Heart right ventricle (tissue), 16 donors: ENCODE measurements around the gene MTOR. TPM values are rescaled to one million over a fixed set of nuclear protein-coding genes. Genes with fewer than 3 reads are reported as not detected.

Experiments used
- ATAC-seq, 8 donors: fragments of 200-7000 bp; cut with Tn5 transposase; one replicate each; pipeline ENCODE4 v1.9.1; 2020; ENCODE audit warnings: mild to moderate bottlenecking in 8 of 8, moderate library complexity in 8 of 8, moderate number of reproducible peaks in 1 of 8
- DNase-seq, 2 donors: peaks; one replicate each; pipeline ENCODE4 v3.0.0-alpha.2; 2020
- H3K27ac ChIP-seq, 10 donors: fragments of 200-600 bp; sonication (generic) in 2 of 10; one replicate each; pipeline versions ENCODE4 v1.5.0 to v1.8.0; 2020 to 2022; ENCODE audit warnings: mild to moderate bottlenecking in 3 of 10
- H3K27me3 ChIP-seq, 7 donors: fragments of 200-600 bp; one replicate each; pipeline ENCODE4 v1.8.0; 2021 to 2022; ENCODE audit warnings: mild to moderate bottlenecking in 2 of 7
- H3K36me3 ChIP-seq, 9 donors: fragments of 200-600 bp; sonication (generic) in 1 of 9; one replicate each; pipeline versions ENCODE4 v1.5.0 to v1.8.0; 2020 to 2022; ENCODE audit warnings: mild to moderate bottlenecking in 2 of 9
- H3K4me1 ChIP-seq, 9 donors: fragments of 200-600 bp; sonication (generic) in 1 of 9; one replicate each; pipeline versions ENCODE4 v1.5.0 to v1.8.0; 2020 to 2022; ENCODE audit warnings: mild to moderate bottlenecking in 4 of 9
- H3K4me3 ChIP-seq, 10 donors: fragments of 200-600 bp; sonication (generic) in 2 of 10; one replicate each; pipeline versions ENCODE4 v1.5.0 to v1.8.0; 2020 to 2022; ENCODE audit warnings: mild to moderate bottlenecking in 7 of 10, moderate library complexity in 2 of 10
- H3K9me3 ChIP-seq, 11 donors: fragments of 200-600 bp in 10 of 11; sonication (generic) in 2 of 11; one replicate each; pipeline versions ENCODE4 v1.5.0 to v1.8.0; 2013 to 2022; ENCODE audit warnings: mild to moderate bottlenecking in 2 of 11, control low read depth in 1 of 11, moderate library complexity in 1 of 11
- CTCF ChIP-seq, 9 donors: fragments of 200-600 bp; sonication (generic) in 2 of 9; IDR thresholded peaks; one replicate each; pipeline versions ENCODE4 v1.5.0 to v1.8.0; 2021 to 2022; ENCODE audit warnings: antibody characterized with exemption in 9 of 9, mild to moderate bottlenecking in 5 of 9, moderate library complexity in 1 of 9
- WGBS, 2 donors: extraction: QIAGEN DNeasy Blood & Tissue Kit; methylation state at CpG; one replicate each; pipeline ENCODE4 v1.1.7; 2013; ENCODE audit warnings: inconsistent platforms in 1 of 2; 5-methylcytosine and 5-hydroxymethylcytosine counted together
- intact Hi-C, 10 donors: fragments of 100-400 bp; cut with DNase I; formaldehyde crosslinking; loops; one replicate each; pipeline versions ENCODE4 v1.11.1 to v1.14.2; 2022
- polyA plus RNA-seq, 2 donors: library from polyadenylated mRNA; stranded (reverse); fragments of 200-250 nt; gene quantifications; one replicate each; pipeline ENCODE4 v1.2.3, GENCODE V29; 2013
- total RNA-seq, 10 donors: library from RNA; stranded (reverse); fragmentation: NEBNext Ultra II Directional in 3 of 10; extraction: Animal tissue kit (Norgen Biotek cat#: 25700) in 3 of 10; gene quantifications; one replicate each; pipeline versions ENCODE4 v1.2.1 to v1.2.4, GENCODE V29; 2021 to 2023
- donor health status: Arrhythmogenic right ventricular cardiomyopathy.
- donor health status: ischemic (EF 13 %, LVEDD 7.1; RV severe dilation, severe dysfunction).
- donor health status: healthy with polysubstance abuse.
- donor health status: DM: no; HTN: yes; CAD: no.
- donor health status: DM: no; HTN: no; CAD: no.
- donor health status: ischemic (EF 25% LVEDD 6.9; RV normal size, moderate dysfunction).
- donor health status: ischemic (EF 25% LVEDD 5.7; RV mildly dilated, moderate dysfunction).
- donor health status: healthy.
- donor health status: DM: yes; HTN: yes; CAD: no.
- donor health status: Ischemic cardiomyopathy.
- donor health status: ischemic (EF 35%, LVEDD 5.7; RV mildly dilated, moderate dysfunction).
- donor health status: nonischemic (EF 11% LVEDD 7.7; RV severe dilation, severe dysfunction).
- donor health status: DM: yes; HTN: yes; CAD: no.
- donor health status: PGD.
- donor health status: ischemic (EF 29% LVEDD 5.4; RV normal size, mild dysfunction).
- donor health status: nonischemic (EF 23%, LVEDD 6.1; RV moderate dilation, normal function).

Gene MTOR
- total and polyA plus RNA-seq, 12 donors: 18.7 to 42.7 (median 36.3) TPM

GRCh38 chr1:11193376-11193775 lies 69.0 kb downstream of the MTOR start:
- TF ChIP-seq CTCF (IDR thresholded peaks at IDR 0.05): no peak
- no peaks in the 10 kb centered on the region for H3K27me3 ChIP-seq
- ATAC-seq (no peak), DNase-seq (no peak)
- intact Hi-C loops: no loop called here
- H3K4me3 ChIP-seq: no peak overlapping the region
- H3K4me1 ChIP-seq: peaks cover 0 to 15% (median 10%) of the 10 kb centered on the region in 9 donors
- H3K9me3 ChIP-seq: no peaks in the 10 kb centered on the region
- peaks cover 0 to 98% (median 19%) of the 10 kb centered on the region in 9 donors for H3K36me3 ChIP-seq
- H3K27ac ChIP-seq: no peak overlapping the region
- 93 to 94% methylated on average over 11 of the region's 11 CpGs for WGBS, 2 donors

DNA sequence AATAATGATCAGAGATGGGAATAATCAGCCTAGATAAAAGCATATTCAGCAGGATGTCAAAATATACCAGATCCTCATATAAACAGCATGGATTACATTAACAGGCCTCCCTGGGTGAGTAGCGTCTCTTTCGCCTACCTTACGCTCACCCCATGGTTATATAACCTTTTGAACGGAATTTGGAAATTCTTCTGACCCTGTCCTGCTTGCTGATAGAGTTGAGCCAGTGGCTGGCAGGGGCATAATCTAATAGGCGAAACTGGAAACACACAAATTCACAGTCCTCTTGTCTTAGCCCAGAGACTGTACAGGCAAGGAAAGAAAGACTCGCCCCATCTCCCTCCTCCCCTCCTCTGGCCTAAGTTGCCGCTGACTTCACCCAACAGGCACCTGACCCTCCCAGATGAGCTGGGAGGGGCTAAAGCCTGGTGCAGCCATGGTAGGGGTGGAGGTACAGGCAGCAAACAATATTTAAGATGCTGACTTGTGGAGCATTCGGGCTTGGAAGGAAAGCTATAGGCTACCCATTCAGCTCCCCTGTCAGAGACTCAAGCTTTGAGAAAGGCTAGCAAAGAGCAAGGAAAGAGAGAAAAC lies 73.4 kb downstream of the MTOR start, which contains the start of gene ANGPTL7:
ANGPTL7 (plus strand) TSS at position 498 of the 594 bp plus-strand sequence. CDS start 225 bp downstream, outside the sequence.
- H3K27ac ChIP-seq: peak within 1 kb of the TSS in 3 of 10 donors; percentile 2 to 56 (median 29)
- no peak within 1 kb of the TSS for H3K4me3 ChIP-seq
- DNase-seq: no peak
- H3K36me3 ChIP-seq: peaks cover 0 to 95% (median 6%) of the 10 kb centered on the region in 9 donors
- H3K9me3 ChIP-seq: no peaks in the 10 kb centered on the region
- TF ChIP-seq CTCF (IDR thresholded peaks at IDR 0.05): no peak
- H3K4me1 ChIP-seq: peaks cover 0 to 34% (median 24%) of the 10 kb centered on the region in 9 donors
- no peaks in the 10 kb centered on the region for H3K27me3 ChIP-seq
- intact Hi-C loops: no loop called here
- WGBS, 2 donors: 71 to 83% methylated on average over 8 of the region's 8 CpGs
- peak in 6 of 8 donors; percentile 53 to 83 (median 60) for ATAC-seq

GRCh38 chr1:11188381-11188780 lies 74.0 kb downstream of the MTOR start:
- H3K9me3 ChIP-seq: no peaks in the 10 kb centered on the region

GRCh38 chr1:11187931-11188330 lies 74.4 kb downstream of the MTOR start:
- no peak overlapping the region for H3K4me3 ChIP-seq
- intact Hi-C loops: no loop called here
- DNase-seq: no peak
- peak overlapping the region in 4 of 10 donors; percentile 2 to 58 (median 29) for H3K27ac ChIP-seq
- 43 to 53% methylated on average over 2 of the region's 2 CpGs for WGBS, 2 donors
- no peaks in the 10 kb centered on the region for H3K27me3 ChIP-seq
- peaks cover 0 to 34% (median 24%) of the 10 kb centered on the region in 9 donors for H3K4me1 ChIP-seq
- peak in 4 of 8 donors; percentile 34 to 41 (median 36) for ATAC-seq
- no peaks in the 10 kb centered on the region for H3K9me3 ChIP-seq
- no peak for TF ChIP-seq CTCF (IDR thresholded peaks at IDR 0.05)
- peaks cover 0 to 94% (median 0%) of the 10 kb centered on the region in 9 donors for H3K36me3 ChIP-seq

More at GRCh38 chr1:11188381-11188780, 74.0 kb downstream of the MTOR start:
- 29 to 52% methylated on average over 1 of the region's 1 CpG for WGBS, 2 donors
- Histone ChIP-seq H3K27ac (peak overlapping the region in 3 of 10 donors; percentile 2 to 56 (median 29)), H3K36me3 (peaks cover 0 to 95% (median under 1%) of the 10 kb centered on the region in 9 donors), H3K4me3 (no peak overlapping the region), H3K4me1 (peaks cover 0 to 34% (median 24%) of the 10 kb centered on the region in 9 donors), H3K27me3 (no peaks in the 10 kb centered on the region)
- intact Hi-C loops: no loop called here
- DNase-seq (no peak), ATAC-seq (peak in 6 of 8 donors; percentile 52 to 83 (median 65))
- no peak for TF ChIP-seq CTCF (IDR thresholded peaks at IDR 0.05)
